H9 (cell line): ENCODE measurements around the gene RAB14. TPM values are rescaled to one million over a fixed set of nuclear protein-coding genes. Genes with fewer than 3 reads are reported as not detected.

Source experiments
- DNase-seq: peaks from one replicate; pipeline ENCODE4 v3.0.0-alpha.2; 2017
- H2AFZ ChIP-seq: one replicate; pipeline ENCODE4 v1.6.1; 2013; ENCODE audit warnings: mild to moderate bottlenecking, low read length, control low read depth, moderate library complexity
- H2AK5ac ChIP-seq: 2 replicates; pipeline ENCODE4 v1.6.1; 2013; ENCODE audit warnings: low read length, control low read depth, mixed read lengths; ENCODE audit not compliant: insufficient read length
- H2BK120ac ChIP-seq: one replicate; pipeline ENCODE4 v1.6.1; 2013; ENCODE audit warnings: low read depth, mild to moderate bottlenecking, low read length, control low read depth, inconsistent platforms; ENCODE audit not compliant: poor library complexity, severe bottlenecking
- H2BK12ac ChIP-seq: 2 replicates; pipeline ENCODE4 v1.6.1; 2013; ENCODE audit warnings: low read length, control low read depth, mixed read lengths, low read depth; ENCODE audit not compliant: insufficient read length
- H2BK15ac ChIP-seq: 2 replicates; pipeline ENCODE4 v1.6.1; 2013; ENCODE audit warnings: low read depth, low read length, control low read depth
- H2BK20ac ChIP-seq: one replicate; pipeline ENCODE4 v1.6.1; 2013; ENCODE audit warnings: low read depth, mild to moderate bottlenecking, low read length, control low read depth, inconsistent platforms; ENCODE audit not compliant: poor library complexity, severe bottlenecking
- H2BK5ac ChIP-seq: 2 replicates; pipeline ENCODE4 v1.6.1; 2013; ENCODE audit warnings: low read length, control low read depth, mixed read lengths; ENCODE audit not compliant: insufficient read length
- H3K14ac ChIP-seq: 2 replicates; pipeline ENCODE4 v1.6.1; 2013; ENCODE audit warnings: low read length, control low read depth; ENCODE audit not compliant: insufficient read depth
- H3K18ac ChIP-seq: 2 replicates; pipeline ENCODE4 v1.6.1; 2013; ENCODE audit warnings: low read depth, mild to moderate bottlenecking, mixed read lengths, low read length, control low read depth; ENCODE audit not compliant: insufficient read length
- H3K23ac ChIP-seq: 2 replicates; pipeline ENCODE4 v1.6.1; 2013; ENCODE audit warnings: low read length, control low read depth, mixed read lengths, low read depth; ENCODE audit not compliant: insufficient read length
- H3K23me2 ChIP-seq: 2 replicates; pipeline ENCODE4 v1.6.1; 2013; ENCODE audit warnings: low read depth, mild to moderate bottlenecking, mixed read lengths, low read length, control low read depth; ENCODE audit not compliant: insufficient read length, poor library complexity, severe bottlenecking
- H3K27ac ChIP-seq: 2 replicates; pipeline ENCODE4 v1.5.1; 2013; ENCODE audit warnings: low read length, control low read depth, mixed read lengths, low read depth; ENCODE audit not compliant: insufficient read length
- H3K27me3 ChIP-seq: 2 replicates; pipeline ENCODE4 v1.6.1; 2013; ENCODE audit warnings: low read length, control low read depth, inconsistent platforms; ENCODE audit not compliant: insufficient read depth
- H3K4ac ChIP-seq: 2 replicates; pipeline ENCODE4 v1.6.1; 2013; ENCODE audit warnings: low read depth, mild to moderate bottlenecking, control low read depth, inconsistent platforms, low read length, moderate library complexity
- H3K4me1 ChIP-seq: 2 replicates; pipeline ENCODE4 v1.6.1; 2013; ENCODE audit warnings: low read length, control low read depth, inconsistent platforms; ENCODE audit not compliant: insufficient read depth
- H3K4me2 ChIP-seq: 2 replicates; pipeline ENCODE4 v1.6.1; 2013; ENCODE audit warnings: low read length, control low read depth, mixed read lengths; ENCODE audit not compliant: insufficient read length, insufficient read depth
- H3K56ac ChIP-seq: 2 replicates; pipeline ENCODE4 v1.6.1; 2013; ENCODE audit warnings: low read depth, mild to moderate bottlenecking, mixed read lengths, low read length, control low read depth; ENCODE audit not compliant: insufficient read length
- H3K79me1 ChIP-seq: 2 replicates; pipeline ENCODE4 v1.6.1; 2013; ENCODE audit warnings: low read depth, mild to moderate bottlenecking, moderate library complexity, low read length, control low read depth, inconsistent platforms; ENCODE audit not compliant: insufficient read depth, poor library complexity, severe bottlenecking
- H3K79me2 ChIP-seq: 2 replicates; pipeline ENCODE4 v1.6.1; 2013; ENCODE audit warnings: low read length, control low read depth, inconsistent platforms; ENCODE audit not compliant: insufficient read depth
- H3K9ac ChIP-seq: 2 replicates; pipeline ENCODE4 v1.6.1; 2013; ENCODE audit warnings: low read length, control low read depth, mixed read lengths; ENCODE audit not compliant: insufficient read length; ENCODE audit errors: extremely low read depth
- H3K9me3 ChIP-seq: one replicate; pipeline ENCODE4 v1.6.1; 2013; ENCODE audit warnings: low read depth, low read length, inconsistent platforms; ENCODE audit not compliant: control insufficient read depth
- H3T11ph ChIP-seq: one replicate; pipeline ENCODE4 v1.6.1; 2013; ENCODE audit warnings: mild to moderate bottlenecking, low read length, control low read depth, inconsistent platforms
- H4K20me1 ChIP-seq: one replicate; pipeline ENCODE4 v1.6.1; 2013; ENCODE audit not compliant: control insufficient read depth, insufficient read length, insufficient read depth
- H4K5ac ChIP-seq: 2 replicates; pipeline ENCODE4 v1.6.1; 2013; ENCODE audit warnings: low read depth, mild to moderate bottlenecking, mixed read lengths, low read length, control low read depth; ENCODE audit not compliant: insufficient read length
- H4K8ac ChIP-seq: replicated peaks from 2 replicates; pipeline ENCODE4 v1.6.1; 2013; ENCODE audit warnings: low read length, control low read depth, mixed read lengths, low read depth; ENCODE audit not compliant: insufficient read length
- H4K91ac ChIP-seq: 2 replicates; pipeline ENCODE4 v1.6.1; 2013; ENCODE audit warnings: low read depth, mild to moderate bottlenecking, moderate library complexity, mixed read lengths, low read length, control low read depth; ENCODE audit not compliant: insufficient read length
- H3K27ac Mint-ChIP-seq, 3 experiments: 2 replicates in 2 of 3; 3 replicates in 1 of 3; pipeline ENCODE4 v1.8.0; 2020 to 2021; ENCODE audit warnings: mixed read lengths in 3 of 3, mild to moderate bottlenecking in 1 of 3, moderate library complexity in 1 of 3
- H3K27me3 Mint-ChIP-seq: 2 replicates; pipeline ENCODE4 v1.8.0; 2021; ENCODE audit warnings: low read depth, mild to moderate bottlenecking, moderate library complexity, mixed read lengths
- H3K36me3 Mint-ChIP-seq, 3 experiments: 2 replicates in 2 of 3; 3 replicates in 1 of 3; pipeline ENCODE4 v1.8.0; 2020 to 2021; ENCODE audit warnings: low read depth in 3 of 3, mixed read lengths in 3 of 3; ENCODE audit not compliant: insufficient read depth in 1 of 3
- H3K4me1 Mint-ChIP-seq, 2 experiments: 2 replicates each; pipeline ENCODE4 v1.8.0; 2020; ENCODE audit warnings: mixed read lengths in 2 of 2
- H3K4me3 Mint-ChIP-seq, 2 experiments: 2 replicates in 1 of 2; 3 replicates in 1 of 2; pipeline ENCODE4 v1.8.0; 2020 to 2021; ENCODE audit warnings: mild to moderate bottlenecking in 2 of 2, mixed read lengths in 2 of 2, moderate library complexity in 1 of 2
- H3K9me3 Mint-ChIP-seq, 2 experiments: 2 replicates in 1 of 2; 3 replicates in 1 of 2; pipeline ENCODE4 v1.8.0; 2020; ENCODE audit warnings: mild to moderate bottlenecking in 2 of 2, mixed read lengths in 2 of 2, moderate library complexity in 1 of 2
- WGBS: extraction: QIAGEN DNeasy Blood & Tissue Kit; methylation state at CpG from one replicate; pipeline ENCODE4 v1.1.7; 2013; ENCODE audit warnings: missing lambda C conversion rate, low lambda C conversion rate, mixed read lengths; ENCODE audit not compliant: insufficient read length; ENCODE audit errors: extremely low coverage; 5-methylcytosine and 5-hydroxymethylcytosine counted together
- total RNA-seq: library from RNA; stranded (reverse); gene quantifications from 2 replicates; pipeline ENCODE4 v1.2.1, GENCODE V29; 2021
- TF ChIP-seq, protein P1 (sequence below): fragments of 200-600 bp; sonication (generic); conservative IDR thresholded peaks from 3 replicates; pipeline ENCODE4 v1.8.0; 2021; ENCODE audit warnings: antibody characterized with exemption, mild to moderate bottlenecking

The RAB14 gene
- total RNA-seq, 1 experiment from 2014 or later, result 33.6 TPM

DNA sequence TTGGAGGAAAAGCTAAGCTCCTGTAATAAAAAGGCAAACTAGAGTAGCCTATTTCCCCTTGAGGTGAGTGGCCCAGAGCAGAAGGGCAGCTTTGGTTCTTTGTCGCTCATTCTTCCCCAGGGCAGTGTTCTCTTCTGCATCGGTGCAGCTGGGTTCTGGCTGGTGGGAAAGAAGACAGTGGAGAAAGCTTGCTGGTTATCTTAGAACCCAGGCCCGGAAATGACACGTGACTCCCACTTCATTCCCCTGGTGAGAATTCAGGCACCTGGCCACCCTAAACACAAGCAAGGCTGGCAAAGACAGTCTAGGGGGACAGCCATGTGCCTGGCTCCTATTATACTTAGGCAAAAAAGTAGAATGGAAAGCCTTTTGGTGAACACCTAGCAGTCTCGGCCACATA is 33.8 kb upstream of the RAB14 start:
- H3K27ac ChIP-seq, result no peak overlapping the region
- H3K4me1 Mint-ChIP-seq, result peaks cover 2 to 4% of the 10 kb centered on the region in 2 experiments

More for the DNA sequence above, 33.8 kb upstream of the RAB14 start:
- H4K8ac ChIP-seq, result no peak overlapping the region
- H3K4me2 ChIP-seq, result no peak overlapping the region
- H3K56ac ChIP-seq, result no peak overlapping the region
- Mint-ChIP-seq H3K4me3 (no peak overlapping the region), H3K36me3 (no peaks in the 10 kb centered on the region), H3K27ac (no peak overlapping the region), H3K27me3 (peaks cover 59% of the 10 kb centered on the region), H3K9me3 (no peaks in the 10 kb centered on the region)
- H2AFZ ChIP-seq, result no peak overlapping the region
- TF ChIP-seq, protein P1, sequence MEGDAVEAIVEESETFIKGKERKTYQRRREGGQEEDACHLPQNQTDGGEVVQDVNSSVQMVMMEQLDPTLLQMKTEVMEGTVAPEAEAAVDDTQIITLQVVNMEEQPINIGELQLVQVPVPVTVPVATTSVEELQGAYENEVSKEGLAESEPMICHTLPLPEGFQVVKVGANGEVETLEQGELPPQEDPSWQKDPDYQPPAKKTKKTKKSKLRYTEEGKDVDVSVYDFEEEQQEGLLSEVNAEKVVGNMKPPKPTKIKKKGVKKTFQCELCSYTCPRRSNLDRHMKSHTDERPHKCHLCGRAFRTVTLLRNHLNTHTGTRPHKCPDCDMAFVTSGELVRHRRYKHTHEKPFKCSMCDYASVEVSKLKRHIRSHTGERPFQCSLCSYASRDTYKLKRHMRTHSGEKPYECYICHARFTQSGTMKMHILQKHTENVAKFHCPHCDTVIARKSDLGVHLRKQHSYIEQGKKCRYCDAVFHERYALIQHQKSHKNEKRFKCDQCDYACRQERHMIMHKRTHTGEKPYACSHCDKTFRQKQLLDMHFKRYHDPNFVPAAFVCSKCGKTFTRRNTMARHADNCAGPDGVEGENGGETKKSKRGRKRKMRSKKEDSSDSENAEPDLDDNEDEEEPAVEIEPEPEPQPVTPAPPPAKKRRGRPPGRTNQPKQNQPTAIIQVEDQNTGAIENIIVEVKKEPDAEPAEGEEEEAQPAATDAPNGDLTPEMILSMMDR, result no peak
- WGBS, result no CpG with 5 or more reads among the region's 5 CpGs
- H2BK120ac ChIP-seq, result no peak overlapping the region
- no peaks in the 10 kb centered on the region for H4K20me1 ChIP-seq
- no peak overlapping the region for H2BK5ac ChIP-seq
- no peaks in the 10 kb centered on the region for H3K23me2 ChIP-seq
- H3K18ac ChIP-seq, result no peak overlapping the region
- no peaks in the 10 kb centered on the region for H3K27me3 ChIP-seq
- no peak overlapping the region for H3T11ph ChIP-seq
- no peak for DNase-seq
- H3K4me1 ChIP-seq, result no peaks in the 10 kb centered on the region
- no peak overlapping the region for H4K91ac ChIP-seq
- no peak overlapping the region for H2BK15ac ChIP-seq
- no peaks in the 10 kb centered on the region for H3K79me2 ChIP-seq
- H2BK12ac ChIP-seq, result no peak overlapping the region
- H3K23ac ChIP-seq, result no peak overlapping the region
- no peak overlapping the region for H4K5ac ChIP-seq
- no peak overlapping the region for H3K9ac ChIP-seq
- no peak overlapping the region for H2BK20ac ChIP-seq
- no peaks in the 10 kb centered on the region for H3K79me1 ChIP-seq
- no peaks in the 10 kb centered on the region for H3K9me3 ChIP-seq
- no peak overlapping the region for H2AK5ac ChIP-seq
- H3K4ac ChIP-seq, result no peak overlapping the region
- H3K14ac ChIP-seq, result no peak overlapping the region
